PFSK-1 (cell line): ENCODE results near the gene DLG3.

Experiments used
- FOXP2 ChIP-seq: optimal IDR thresholded peaks from 2 replicates; pipeline ENCODE3; 2011; ENCODE audit warnings: borderline replicate concordance, control low read depth, inconsistent platforms; ENCODE audit not compliant: insufficient read depth; ENCODE audit errors: extremely low read length, extremely low read depth
- POLR2AphosphoS5 ChIP-seq: IDR thresholded peaks from 2 replicates; pipeline ENCODE4 v1.6.1; 2012; ENCODE audit warnings: low read depth, mild to moderate bottlenecking, control low read depth, low read length, moderate library complexity
- SIN3A ChIP-seq: IDR thresholded peaks from 2 replicates; pipeline ENCODE4 v1.6.1; 2012; ENCODE audit warnings: mild to moderate bottlenecking, low read length, moderate library complexity, borderline replicate concordance; ENCODE audit not compliant: insufficient read depth
- TAF1 ChIP-seq: IDR thresholded peaks from 2 replicates; pipeline ENCODE4 v1.6.1; 2012; ENCODE audit warnings: low read length, control low read depth, borderline replicate concordance; ENCODE audit not compliant: insufficient read depth
- TF ChIP-seq, protein P1 (sequence below), 2 experiments: IDR thresholded peaks; 2 replicates each; pipeline versions ENCODE4 v1.6.1 to v1.8.0; 2011 to 2012; ENCODE audit warnings: low read depth in 2 of 2, low read length in 2 of 2, control low read depth in 1 of 2, inconsistent platforms in 1 of 2, mild to moderate bottlenecking in 1 of 2, moderate library complexity in 1 of 2; ENCODE audit not compliant: insufficient read depth in 1 of 2

DLG3 gene

DNA sequence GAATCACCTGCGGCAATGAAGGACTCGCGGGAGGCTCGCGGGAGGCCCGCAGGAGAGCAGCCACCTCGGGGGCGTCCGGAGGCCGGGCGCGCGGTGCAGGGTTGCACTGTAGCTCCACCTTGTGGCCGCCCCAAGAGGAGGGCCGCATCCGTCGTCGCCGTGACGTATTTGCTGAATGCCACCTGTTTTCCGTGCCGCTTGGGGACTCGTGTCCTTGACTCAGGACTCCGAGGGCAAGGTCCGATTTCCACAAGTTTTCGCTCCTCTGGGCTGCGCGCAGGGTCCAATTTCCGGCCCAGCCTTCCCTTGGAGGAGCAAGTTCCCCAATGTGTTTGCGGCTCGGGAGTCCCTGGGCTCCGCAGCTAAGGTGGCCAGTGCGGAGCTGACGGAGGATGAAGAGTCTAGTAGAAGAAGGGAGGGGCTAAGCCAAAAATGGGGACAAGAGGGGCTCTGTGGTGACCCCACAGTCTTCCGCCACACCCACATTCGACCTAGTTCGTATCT lies 10.7 kb upstream of the DLG3 start:
- TF ChIP-seq POLR2AphosphoS5 (no peak), TAF1 (no peak), SIN3A (no peak), FOXP2 (no peak)

DNA sequence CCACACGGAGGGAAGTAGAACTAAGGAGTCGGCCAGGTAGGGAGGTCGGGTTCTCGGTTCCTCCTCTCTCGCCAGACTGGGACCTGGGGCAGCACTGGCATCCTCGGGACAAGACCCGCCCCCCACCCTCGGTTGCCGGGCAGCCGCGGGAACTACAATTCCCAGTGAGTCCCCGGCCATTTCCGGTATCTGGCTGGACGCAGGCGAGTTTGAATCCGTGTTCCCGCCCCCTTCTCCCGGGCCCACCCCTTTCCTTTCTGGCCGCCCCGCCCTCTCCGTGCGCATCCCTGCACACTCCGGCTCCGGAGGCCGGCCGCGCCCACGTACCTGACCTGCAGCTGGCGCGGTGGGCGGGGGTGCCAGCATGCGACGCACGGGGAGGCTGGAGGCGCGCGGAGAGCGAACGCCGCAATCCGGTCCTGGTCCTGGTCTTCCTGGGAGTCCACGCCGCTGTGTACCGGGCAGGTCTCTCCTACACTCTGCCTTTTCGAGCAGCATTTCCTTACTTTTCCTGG lies 10.2 kb upstream of the DLG3 start:
- no peak for TF ChIP-seq SIN3A
- TF ChIP-seq, protein P1, sequence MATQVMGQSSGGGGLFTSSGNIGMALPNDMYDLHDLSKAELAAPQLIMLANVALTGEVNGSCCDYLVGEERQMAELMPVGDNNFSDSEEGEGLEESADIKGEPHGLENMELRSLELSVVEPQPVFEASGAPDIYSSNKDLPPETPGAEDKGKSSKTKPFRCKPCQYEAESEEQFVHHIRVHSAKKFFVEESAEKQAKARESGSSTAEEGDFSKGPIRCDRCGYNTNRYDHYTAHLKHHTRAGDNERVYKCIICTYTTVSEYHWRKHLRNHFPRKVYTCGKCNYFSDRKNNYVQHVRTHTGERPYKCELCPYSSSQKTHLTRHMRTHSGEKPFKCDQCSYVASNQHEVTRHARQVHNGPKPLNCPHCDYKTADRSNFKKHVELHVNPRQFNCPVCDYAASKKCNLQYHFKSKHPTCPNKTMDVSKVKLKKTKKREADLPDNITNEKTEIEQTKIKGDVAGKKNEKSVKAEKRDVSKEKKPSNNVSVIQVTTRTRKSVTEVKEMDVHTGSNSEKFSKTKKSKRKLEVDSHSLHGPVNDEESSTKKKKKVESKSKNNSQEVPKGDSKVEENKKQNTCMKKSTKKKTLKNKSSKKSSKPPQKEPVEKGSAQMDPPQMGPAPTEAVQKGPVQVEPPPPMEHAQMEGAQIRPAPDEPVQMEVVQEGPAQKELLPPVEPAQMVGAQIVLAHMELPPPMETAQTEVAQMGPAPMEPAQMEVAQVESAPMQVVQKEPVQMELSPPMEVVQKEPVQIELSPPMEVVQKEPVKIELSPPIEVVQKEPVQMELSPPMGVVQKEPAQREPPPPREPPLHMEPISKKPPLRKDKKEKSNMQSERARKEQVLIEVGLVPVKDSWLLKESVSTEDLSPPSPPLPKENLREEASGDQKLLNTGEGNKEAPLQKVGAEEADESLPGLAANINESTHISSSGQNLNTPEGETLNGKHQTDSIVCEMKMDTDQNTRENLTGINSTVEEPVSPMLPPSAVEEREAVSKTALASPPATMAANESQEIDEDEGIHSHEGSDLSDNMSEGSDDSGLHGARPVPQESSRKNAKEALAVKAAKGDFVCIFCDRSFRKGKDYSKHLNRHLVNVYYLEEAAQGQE (IDR thresholded peaks at IDR 0.05; ENCODE audit: insufficient read depth in 1 of 2, low read depth in 2 of 2, low read length in 2 of 2), result no peak
- TF ChIP-seq POLR2AphosphoS5, result no peak
- TF ChIP-seq TAF1, result no peak
- no peak for TF ChIP-seq FOXP2

DNA sequence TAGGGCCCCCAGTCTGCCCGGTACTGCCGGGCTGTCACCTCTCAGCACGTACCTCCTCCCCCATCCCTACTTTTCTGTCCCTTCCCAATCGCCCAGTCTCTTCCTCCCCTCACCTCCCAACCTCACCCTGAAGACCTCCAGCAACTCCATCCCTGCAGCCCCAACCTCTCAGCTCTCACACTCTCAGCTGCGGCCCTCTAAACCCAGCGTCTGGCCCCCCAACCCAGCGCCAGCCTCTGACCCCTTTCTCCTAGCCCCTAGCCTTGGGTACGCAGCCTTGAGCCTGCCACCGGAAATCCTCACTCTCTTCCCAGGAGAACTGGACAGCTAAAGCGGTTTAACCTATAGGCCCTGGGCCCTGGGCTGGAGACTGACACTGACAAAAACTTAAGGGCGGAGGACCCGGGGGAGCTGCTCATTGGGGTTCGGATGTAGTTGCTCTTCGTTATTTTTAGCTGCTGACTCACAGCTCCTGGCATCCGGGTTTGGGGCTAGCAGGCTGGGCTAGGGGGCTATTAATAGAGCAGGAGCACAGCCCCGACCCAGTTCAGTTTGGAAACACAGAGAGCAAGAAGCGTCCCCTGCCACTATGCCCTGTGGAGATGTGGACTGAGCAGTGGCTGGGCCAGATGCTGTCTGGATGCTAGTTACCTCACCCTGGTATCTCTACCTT lies 9.6 kb upstream of the DLG3 start:
- no peak for TF ChIP-seq TAF1
- no peak for TF ChIP-seq SIN3A
- TF ChIP-seq POLR2AphosphoS5, result no peak
- no peak for TF ChIP-seq FOXP2
- TF ChIP-seq, protein P1 (IDR thresholded peaks at IDR 0.05; ENCODE audit: insufficient read depth in 1 of 2, low read depth in 2 of 2, low read length in 2 of 2), result no peak

DNA sequence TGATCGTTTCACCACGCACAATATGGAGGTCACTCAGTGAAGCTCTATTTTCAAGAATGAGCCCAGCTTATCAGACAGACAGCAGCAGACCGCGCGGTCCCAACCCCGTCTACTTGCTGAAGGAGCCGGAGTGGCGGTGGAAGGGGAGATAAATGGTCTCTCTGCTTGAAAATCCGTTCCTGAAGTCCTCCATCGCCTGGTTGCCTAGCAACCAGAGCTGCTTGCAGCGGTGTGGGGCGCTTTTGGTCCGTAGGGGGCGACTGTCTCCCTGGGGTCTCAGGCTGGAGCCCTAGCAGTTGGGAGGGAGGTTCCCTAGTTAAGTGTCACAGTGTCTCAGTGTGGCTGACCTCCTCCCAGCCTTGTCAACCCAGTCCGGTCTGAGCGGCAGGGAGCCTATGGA lies 8.3 kb upstream of the DLG3 start:
- TF ChIP-seq POLR2AphosphoS5 (no peak), FOXP2 (no peak), SIN3A (no peak), TAF1 (no peak)
- TF ChIP-seq, protein P1 (IDR thresholded peaks at IDR 0.05; ENCODE audit: insufficient read depth in 1 of 2, low read depth in 2 of 2, low read length in 2 of 2), result no peak

DNA sequence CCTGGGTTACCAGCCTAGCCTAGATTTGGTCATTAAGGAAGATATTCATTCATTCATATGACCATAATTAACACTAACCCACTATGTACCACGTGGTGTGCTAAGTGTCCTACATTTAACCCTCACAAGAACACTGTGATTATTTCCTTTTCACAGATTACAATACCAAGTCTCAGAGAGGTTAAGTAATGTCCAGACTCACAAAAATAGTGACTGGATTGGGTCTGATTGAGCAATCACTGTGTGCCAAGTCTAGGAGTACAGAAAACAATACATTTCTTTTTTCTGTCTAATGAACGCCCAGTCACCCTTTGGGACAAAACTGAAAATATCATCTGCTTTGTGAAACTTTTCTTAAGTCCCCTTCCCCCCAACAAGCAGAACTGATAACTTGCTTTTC lies 7.6 kb upstream of the DLG3 start:
- TF ChIP-seq, protein P1 (IDR thresholded peaks at IDR 0.05; ENCODE audit: insufficient read depth in 1 of 2, low read depth in 2 of 2, low read length in 2 of 2), result no peak
- no peak for TF ChIP-seq POLR2AphosphoS5
- no peak for TF ChIP-seq FOXP2
- TF ChIP-seq TAF1, result no peak
